Inflammatory macrophage (primary cell): Measurements from ENCODE around the gene CYTH3.
A peak's percentile ranks its signal among the peaks of the same experiment; 100 is the strongest.
"Not testable (repeated sequence)": the region's sequence is repeated elsewhere in the genome, so short reads cannot be mapped to it uniquely, and the experiment has no call there.

ENCODE experiments used
- DNase-seq, 2 donors: peaks; one replicate each; pipeline ENCODE4 v3.0.0-alpha.2; 2020 to 2022

CYTH3 gene

GRCh38 chr7:6256677-6257535, 15.5 kb downstream of the CYTH3 start:
- peak; percentile 56 to 68 for DNase-seq

- no peak for DNase-seq
Observed at GRCh38 chr7:6256109-6256483, 16.3 kb downstream of the CYTH3 start.

- DNase-seq = no peak
Observed at GRCh38 chr7:6254866-6255265, 17.6 kb downstream of the CYTH3 start.

GRCh38 chr7:6252748-6253147, 19.7 kb downstream of the CYTH3 start:
- DNase-seq = no peak

GRCh38 chr7:6252341-6252746, 20.1 kb downstream of the CYTH3 start:
- no peak for DNase-seq

GRCh38 chr7:6251653-6252052, 20.8 kb downstream of the CYTH3 start:
- DNase-seq = no peak

- no peak for DNase-seq
Observed at GRCh38 chr7:6250364-6250833, 22.0 kb downstream of the CYTH3 start.

- no peak for DNase-seq
Observed at GRCh38 chr7:6249043-6249442, 23.4 kb downstream of the CYTH3 start.

- peak; percentile 12 to 20 for DNase-seq
Observed at GRCh38 chr7:6248581-6248980, 23.8 kb downstream of the CYTH3 start.

GRCh38 chr7:6246251-6246917, 26.0 kb downstream of the CYTH3 start:
- DNase-seq = no peak

- DNase-seq = no peak
Observed at GRCh38 chr7:6244021-6244420, 28.4 kb downstream of the CYTH3 start.

GRCh38 chr7:6243168-6243567, 29.3 kb downstream of the CYTH3 start:
- no peak for DNase-seq

GRCh38 chr7:6242561-6242960, 29.9 kb downstream of the CYTH3 start:
- DNase-seq = no peak

GRCh38 chr7:6241607-6241973, 30.8 kb downstream of the CYTH3 start:
- no peak for DNase-seq

- DNase-seq = no peak
Observed at GRCh38 chr7:6238309-6238925, 34.0 kb downstream of the CYTH3 start.

GRCh38 chr7:6237730-6238129, 34.7 kb downstream of the CYTH3 start:
- DNase-seq = no peak

- no peak for DNase-seq
Observed at GRCh38 chr7:6237011-6237410, 35.4 kb downstream of the CYTH3 start.

GRCh38 chr7:6235029-6235871, 37.2 kb downstream of the CYTH3 start:
- no peak for DNase-seq

GRCh38 chr7:6234384-6234783, 38.0 kb downstream of the CYTH3 start:
- DNase-seq = peak; percentile 12 to 30

GRCh38 chr7:6232534-6232933, 39.9 kb downstream of the CYTH3 start:
- DNase-seq = peak; percentile 74 to 90

- peak; percentile 45 to 60 for DNase-seq
Observed at GRCh38 chr7:6232116-6232515, 40.3 kb downstream of the CYTH3 start.

GRCh38 chr7:6231184-6231583, 41.2 kb downstream of the CYTH3 start:
- no peak for DNase-seq

- DNase-seq = not testable (repeated sequence)
Observed at GRCh38 chr7:6229284-6229683, 43.1 kb downstream of the CYTH3 start.
